HepG2 (cell line): Measurements from ENCODE around the gene BICDL2. TPM values are rescaled to one million over a fixed set of nuclear protein-coding genes. Genes with fewer than 3 reads are reported as not detected.
A peak's percentile ranks its signal among the peaks of the same experiment; 100 is the strongest.

Experiments
- ARNTL ChIP-seq: sonication (generic); formaldehyde crosslinking; IDR thresholded peaks from 2 replicates; pipeline ENCODE4 v1.4.0; 2020; ENCODE audit warnings: mild to moderate bottlenecking, missing genetic modification reagents
- BCL6 ChIP-seq: IDR thresholded peaks from 2 replicates; pipeline ENCODE4 v1.6.1; 2016; ENCODE audit warnings: missing genetic modification reagents, missing compliant biosample characterization
- ESRRA ChIP-seq: sonication (generic); formaldehyde crosslinking; IDR thresholded peaks from 2 replicates; pipeline ENCODE4 v1.5.1; 2020; ENCODE audit warnings: mild to moderate bottlenecking, low read depth, missing genetic modification reagents
- ETS1 ChIP-seq: sonication (generic); formaldehyde crosslinking; IDR thresholded peaks from 2 replicates; pipeline ENCODE4 v1.4.0; 2020; ENCODE audit warnings: missing genetic modification reagents
- FOXO1 ChIP-seq: sonication (generic); formaldehyde crosslinking; IDR thresholded peaks from 2 replicates; pipeline ENCODE4 v1.4.0; 2020; ENCODE audit warnings: missing genetic modification reagents
- GTF3A ChIP-seq: sonication (generic); formaldehyde crosslinking; conservative IDR thresholded peaks from 2 replicates; pipeline ENCODE4 v1.4.0; 2020; ENCODE audit warnings: mild to moderate bottlenecking, missing genetic modification reagents
- HNF4A ChIP-seq: sonication (generic); formaldehyde crosslinking; IDR thresholded peaks from 2 replicates; pipeline ENCODE4 v1.4.0; 2020; ENCODE audit warnings: missing genetic modification reagents
- KDM2A ChIP-seq: sonication (generic); formaldehyde crosslinking; IDR thresholded peaks from 2 replicates; pipeline ENCODE4 v1.4.0; 2020; ENCODE audit warnings: low read depth, missing genetic modification reagents, borderline replicate concordance
- MED1 ChIP-seq: sonication (generic); formaldehyde crosslinking; IDR thresholded peaks from 2 replicates; pipeline ENCODE4 v1.4.0; 2020; ENCODE audit warnings: missing genetic modification reagents
- NCOA2 ChIP-seq: sonication (generic); formaldehyde crosslinking; IDR thresholded peaks from 2 replicates; pipeline ENCODE4 v1.8.0; 2022; ENCODE audit warnings: inconsistent platforms
- NRL ChIP-seq: sonication (generic); formaldehyde crosslinking; IDR thresholded peaks from 2 replicates; pipeline ENCODE4 v1.5.0; 2020; ENCODE audit warnings: missing genetic modification reagents, mild to moderate bottlenecking, moderate library complexity, borderline replicate concordance
- PATZ1 ChIP-seq: sonication (generic); formaldehyde crosslinking; IDR thresholded peaks from 2 replicates; pipeline ENCODE4 v1.4.0; 2020; ENCODE audit warnings: missing genetic modification reagents
- POLR2G ChIP-seq: fragments of 200-400 bp; formaldehyde crosslinking; IDR thresholded peaks from 2 replicates; pipeline ENCODE4 v1.6.1; 2018; ENCODE audit warnings: mild to moderate bottlenecking, low read depth, low read length, moderate library complexity
- PTBP1 ChIP-seq: fragments of 200-400 bp; formaldehyde crosslinking; IDR thresholded peaks from 2 replicates; pipeline ENCODE4 v1.6.1; 2018; ENCODE audit warnings: low read length, low read depth; ENCODE audit not compliant: poor library complexity, severe bottlenecking
- TOPORS ChIP-seq: sonication (generic); formaldehyde crosslinking; IDR thresholded peaks from 2 replicates; pipeline ENCODE4 v1.8.0; 2023; ENCODE audit warnings: mild to moderate bottlenecking, missing genetic modification reagents
- ZBTB8A ChIP-seq: sonication (generic); formaldehyde crosslinking; IDR thresholded peaks from 2 replicates; pipeline ENCODE4 v1.4.0; 2020; ENCODE audit warnings: mild to moderate bottlenecking, low read depth, missing genetic modification reagents, borderline replicate concordance
- ZHX2 ChIP-seq, 2 experiments: sonication (generic) in 1 of 2; formaldehyde crosslinking in 1 of 2; IDR thresholded peaks; 2 replicates each; pipeline versions ENCODE4 v1.6.1 to v1.9.0; 2014 to 2022; ENCODE audit warnings: antibody characterized with exemption in 1 of 2, borderline replicate concordance in 1 of 2, inconsistent platforms in 1 of 2, low read depth in 1 of 2, missing genetic modification reagents in 1 of 2
- ZMYM2 ChIP-seq: sonication (generic); formaldehyde crosslinking; IDR thresholded peaks from 2 replicates; pipeline ENCODE4 v1.8.0; 2022; ENCODE audit warnings: mild to moderate bottlenecking, missing genetic modification reagents
- ZNF205 ChIP-seq: IDR thresholded peaks from 2 replicates; pipeline ENCODE4 v1.6.1; 2018; ENCODE audit warnings: missing biosample characterization, missing genetic modification reagents
- ZNF234 ChIP-seq: sonication (generic); formaldehyde crosslinking; conservative IDR thresholded peaks from 2 replicates; pipeline ENCODE4 v1.5.1; 2020; ENCODE audit warnings: mild to moderate bottlenecking, missing genetic modification reagents
- ZNF501 ChIP-seq: sonication (generic); formaldehyde crosslinking; IDR thresholded peaks from 2 replicates; pipeline ENCODE4 v1.5.1; 2020; ENCODE audit warnings: mild to moderate bottlenecking, moderate library complexity, missing genetic modification reagents
- ZNF746 ChIP-seq: sonication (generic); formaldehyde crosslinking; IDR thresholded peaks from 2 replicates; pipeline ENCODE4 v1.8.0; 2022; ENCODE audit warnings: mild to moderate bottlenecking, missing genetic modification reagents
- polyA plus RNA-seq, 8 experiments: library from polyadenylated mRNA; depleted of rRNA in 3 of 8; stranded (reverse) in 7 of 8; unstranded in 1 of 8; fragments of >200 nt; fragmentation: Illumina TruSeq in 4 of 8; extraction: Trizol in 4 of 8; gene quantifications; 2 replicates each; pipeline versions ENCODE4 v1.2.1 to v1.2.3, GENCODE V29; 2011 to 2016; ENCODE audit warnings: low read depth in 4 of 8, missing spikeins in 1 of 8, mixed read lengths in 1 of 8; ENCODE audit not compliant: insufficient read depth in 1 of 8
- total RNA-seq, 5 experiments: library from RNA; depleted of rRNA; stranded (reverse); fragments of >200 nt; fragmentation: Illumina TruSeq; extraction: Trizol; gene quantifications; 2 replicates each; pipeline ENCODE4 v1.2.3, GENCODE V29; 2016; ENCODE audit warnings: low read depth in 1 of 5

Gene BICDL2
- total and polyA plus RNA-seq, 2 of the 13 experiments (the other 11 are each of a cell fraction or from before 2014, with no cell fraction given): 0.12 TPM; not detected in 1

- TF ChIP-seq ZBTB8A (no peak), ZNF746 (CRISPR knock-in tag) (peak; percentile 39; the same call in 1 of the 2 replicates), NCOA2 (CRISPR knock-in tag) (peak; percentile 40; the same call in 1 of the 2 replicates), GTF3A (CRISPR knock-in tag) (no peak), PTBP1 (no peak), POLR2G (peak; percentile 64), TOPORS (CRISPR knock-in tag) (no peak), ZHX2 (IDR thresholded peaks at IDR 0.05; ENCODE audit: low read depth) (no peak), ZHX2 (CRISPR knock-in tag; IDR thresholded peaks at IDR 0.05; ENCODE audit: borderline replicate concordance) (no peak), PATZ1 (CRISPR knock-in tag) (peak; percentile 91), FOXO1 (CRISPR knock-in tag) (0 out of 2 replicates have a peak, but pooled peaks have one; percentile 17), MED1 (CRISPR knock-in tag) (peak; percentile 26; the same call in 1 of the 2 replicates), ESRRA (no peak), ZNF234 (CRISPR knock-in tag) (no peak), ZMYM2 (CRISPR knock-in tag) (0 out of 2 replicates have a peak, but pooled peaks have one; percentile 3), ETS1 (CRISPR knock-in tag) (no peak), ZNF501 (CRISPR knock-in tag) (0 out of 2 replicates have a peak, but pooled peaks have one; percentile 18), KDM2A (CRISPR knock-in tag) (peak; percentile 33; the same call in 1 of the 2 replicates), NRL (CRISPR knock-in tag) (0 out of 2 replicates have a peak, but pooled peaks have one; percentile 35), ARNTL (CRISPR knock-in tag) (peak; percentile 79), BCL6 (CRISPR knock-in tag) (0 out of 2 replicates have a peak, but pooled peaks have one; percentile 9), HNF4A (CRISPR knock-in tag) (peak; percentile 42; the same call in 1 of the 2 replicates), ZNF205 (CRISPR knock-in tag) (no peak)
Observed at GRCh38 chr16:3004781-3005284, 31.9 kb downstream of the BICDL2 start (continued).
